ENCODE measurements around the gene TRABD2A.
"Not testable (repeated sequence)": the region's sequence is repeated elsewhere in the genome, so short reads cannot be mapped to it uniquely, and the experiment has no call there.

Gene TRABD2A

GRCh38 chr2:84773562-84773961 lies 107.3 kb downstream of the TRABD2A start:
- H3K27ac ChIP-seq (ENCODE audit: low read depth, low read length, severe bottlenecking); H3K4me3 ChIP-seq (ENCODE audit: extremely low read depth, insufficient read depth, low read length, poor library complexity, severe bottlenecking); H3K4me1 ChIP-seq (ENCODE audit: control insufficient read depth, insufficient read depth, low read length, poor library complexity, severe bottlenecking); H3K36me3 ChIP-seq (ENCODE audit: control insufficient read depth, insufficient read depth, low read length); H3K9me3 ChIP-seq (ENCODE audit: control insufficient read depth, low read length): not testable (repeated sequence)
- no CpG with 5 or more reads among the region's 3 CpGs for WGBS, 2 experiments (ENCODE audit: insufficient coverage in 2 of 2)

All from mesodermal cell (in vitro differentiated cells).